H1 (cell line): ENCODE data around the gene FPGS.

ENCODE experiments used
- CHD1 ChIP-seq: IDR thresholded peaks from 2 replicates; pipeline ENCODE4 v1.6.1; 2012; ENCODE audit warnings: low read depth, low read length, improper control_type of control experiment
- EZH2 ChIP-seq: fragments of 200-600 bp; sonication (generic); IDR thresholded peaks from 2 replicates; pipeline ENCODE4 v1.7.1; 2012; ENCODE audit warnings: low read depth, mild to moderate bottlenecking, moderate library complexity, low read length, inconsistent platforms; ENCODE audit not compliant: severe bottlenecking
- GABPA ChIP-seq: IDR thresholded peaks from 2 replicates; pipeline ENCODE4 v1.6.1; 2011; ENCODE audit warnings: mild to moderate bottlenecking, low read length, moderate library complexity, borderline replicate concordance; ENCODE audit not compliant: insufficient read depth
- POLR2A ChIP-seq, 2 experiments: IDR thresholded peaks; 1 replicate in 1 of 2; 2 replicates in 1 of 2; pipeline ENCODE4 v1.6.1; 2011; ENCODE audit warnings: low read depth in 2 of 2, low read length in 2 of 2, mild to moderate bottlenecking in 2 of 2; ENCODE audit errors: control extremely low read depth in 1 of 2
- POLR2AphosphoS5 ChIP-seq: IDR thresholded peaks from 2 replicates; pipeline ENCODE4 v1.6.1; 2011; ENCODE audit warnings: low read depth, low read length
- RNF2 ChIP-seq: fragments of 200-900, 300-1000 bp; sonication (generic); IDR thresholded peaks from 2 replicates; pipeline ENCODE4 v1.7.1; 2016; ENCODE audit warnings: borderline replicate concordance, low read depth, mild to moderate bottlenecking, antibody characterized with exemption, low read length; ENCODE audit not compliant: poor library complexity, severe bottlenecking; ENCODE audit errors: missing control alignments
- TAF1 ChIP-seq: IDR thresholded peaks from 2 replicates; pipeline ENCODE4 v1.6.1; 2011; ENCODE audit warnings: mild to moderate bottlenecking, low read depth, low read length
- TF ChIP-seq, protein P1 (sequence below), 3 experiments: IDR thresholded peaks; 1 replicate in 2 of 3; 2 replicates in 1 of 3; pipeline versions ENCODE4 v1.5.1 to v1.6.1; 2011; ENCODE audit warnings: low read length in 3 of 3, mild to moderate bottlenecking in 3 of 3, inconsistent platforms in 2 of 3, low read depth in 1 of 3, moderate library complexity in 1 of 3; ENCODE audit not compliant: insufficient read depth in 1 of 3; ENCODE audit errors: control extremely low read depth in 1 of 3

DNA sequence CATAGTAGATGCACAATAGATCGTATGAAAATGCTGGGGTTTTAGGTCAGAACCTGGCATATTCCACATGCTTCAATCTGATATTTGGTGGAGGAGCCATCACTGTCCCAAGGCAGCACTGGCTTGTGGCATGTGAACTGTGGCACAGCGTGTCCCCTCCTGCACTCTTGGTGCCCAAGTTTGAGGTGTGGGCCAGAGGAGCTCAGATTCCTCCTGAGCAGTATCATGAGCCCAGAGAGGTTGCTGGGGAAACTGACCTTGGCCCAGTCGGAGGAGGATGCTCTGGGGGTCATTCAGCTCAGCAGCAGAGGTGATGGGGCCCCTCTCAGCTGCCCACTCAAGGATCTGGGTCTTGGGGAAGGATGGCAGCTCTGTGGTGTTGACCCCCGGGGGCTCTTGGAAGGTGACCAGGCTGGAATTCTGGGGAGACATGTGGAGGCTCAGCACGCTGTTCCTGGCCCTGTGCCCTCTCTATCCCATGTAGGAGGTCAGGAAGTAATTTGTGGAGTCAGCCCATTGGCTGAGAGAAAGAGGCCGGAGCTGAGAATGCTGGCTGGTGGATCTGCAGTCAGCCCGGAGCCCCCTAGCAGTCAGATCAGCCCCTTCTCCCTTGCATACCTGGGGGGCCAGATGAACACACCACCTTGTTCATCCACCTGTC is 23.7 kb downstream of the FPGS start:
- TF ChIP-seq POLR2A (IDR thresholded peaks at IDR 0.05; ENCODE audit: control extremely low read depth in 1 of 2, low read depth in 2 of 2, low read length in 2 of 2) (no peak), RNF2 (no peak), EZH2 (no peak), TAF1 (no peak), CHD1 (no peak), GABPA (no peak), POLR2AphosphoS5 (no peak)
- TF ChIP-seq, protein P1, sequence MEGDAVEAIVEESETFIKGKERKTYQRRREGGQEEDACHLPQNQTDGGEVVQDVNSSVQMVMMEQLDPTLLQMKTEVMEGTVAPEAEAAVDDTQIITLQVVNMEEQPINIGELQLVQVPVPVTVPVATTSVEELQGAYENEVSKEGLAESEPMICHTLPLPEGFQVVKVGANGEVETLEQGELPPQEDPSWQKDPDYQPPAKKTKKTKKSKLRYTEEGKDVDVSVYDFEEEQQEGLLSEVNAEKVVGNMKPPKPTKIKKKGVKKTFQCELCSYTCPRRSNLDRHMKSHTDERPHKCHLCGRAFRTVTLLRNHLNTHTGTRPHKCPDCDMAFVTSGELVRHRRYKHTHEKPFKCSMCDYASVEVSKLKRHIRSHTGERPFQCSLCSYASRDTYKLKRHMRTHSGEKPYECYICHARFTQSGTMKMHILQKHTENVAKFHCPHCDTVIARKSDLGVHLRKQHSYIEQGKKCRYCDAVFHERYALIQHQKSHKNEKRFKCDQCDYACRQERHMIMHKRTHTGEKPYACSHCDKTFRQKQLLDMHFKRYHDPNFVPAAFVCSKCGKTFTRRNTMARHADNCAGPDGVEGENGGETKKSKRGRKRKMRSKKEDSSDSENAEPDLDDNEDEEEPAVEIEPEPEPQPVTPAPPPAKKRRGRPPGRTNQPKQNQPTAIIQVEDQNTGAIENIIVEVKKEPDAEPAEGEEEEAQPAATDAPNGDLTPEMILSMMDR (IDR thresholded peaks at IDR 0.05; ENCODE audit: control extremely low read depth in 1 of 3, insufficient read depth in 1 of 3, low read depth in 1 of 3, low read length in 3 of 3): no peak
